HepG2 (cell line): ENCODE results near the gene SUSD3. TPM values are rescaled to one million over a fixed set of nuclear protein-coding genes. Genes with fewer than 3 reads are reported as not detected.

ENCODE experiments used
- ARNT2 ChIP-seq: sonication (generic); formaldehyde crosslinking; IDR thresholded peaks from 2 replicates; pipeline ENCODE4 v1.8.0; 2022; ENCODE audit warnings: mild to moderate bottlenecking, low read depth, missing genetic modification reagents, moderate library complexity
- GPN1 ChIP-seq: sonication (generic); formaldehyde crosslinking; IDR thresholded peaks from 2 replicates; pipeline ENCODE4 v1.5.1; 2020; ENCODE audit warnings: missing genetic modification reagents, borderline replicate concordance
- MTA3 ChIP-seq: sonication (generic); formaldehyde crosslinking; IDR thresholded peaks from 2 replicates; pipeline ENCODE4 v1.4.0; 2020; ENCODE audit warnings: missing genetic modification reagents
- MTF2 ChIP-seq: sonication (generic); formaldehyde crosslinking; IDR thresholded peaks from 2 replicates; pipeline ENCODE4 v1.5.0; 2020; ENCODE audit warnings: missing genetic modification reagents, borderline replicate concordance
- NRL ChIP-seq: sonication (generic); formaldehyde crosslinking; IDR thresholded peaks from 2 replicates; pipeline ENCODE4 v1.5.0; 2020; ENCODE audit warnings: missing genetic modification reagents, mild to moderate bottlenecking, moderate library complexity, borderline replicate concordance
- SATB2 ChIP-seq: sonication (generic); formaldehyde crosslinking; IDR thresholded peaks from 2 replicates; pipeline ENCODE4 v1.5.0; 2020; ENCODE audit warnings: missing genetic modification reagents
- SMARCE1 ChIP-seq: fragments of 450-650 bp; IDR thresholded peaks from 2 replicates; pipeline ENCODE4 v1.6.1; 2017; ENCODE audit warnings: borderline replicate concordance
- SOX5 ChIP-seq: IDR thresholded peaks from 2 replicates; pipeline ENCODE4 v1.6.1; 2016; ENCODE audit warnings: borderline replicate concordance
- TBX3 ChIP-seq: fragments of 450-650 bp; IDR thresholded peaks from 2 replicates; pipeline ENCODE4 v1.6.1; 2017; ENCODE audit warnings: antibody characterized with exemption, mild to moderate bottlenecking, inconsistent platforms, borderline replicate concordance
- TEAD2 ChIP-seq: sonication (generic); formaldehyde crosslinking; IDR thresholded peaks from 2 replicates; pipeline ENCODE4 v1.9.0; 2021; ENCODE audit warnings: missing genetic modification reagents
- ZFP82 ChIP-seq: sonication (generic); formaldehyde crosslinking; IDR thresholded peaks from 2 replicates; pipeline ENCODE4 v1.5.1; 2020; ENCODE audit warnings: mild to moderate bottlenecking, missing genetic modification reagents, borderline replicate concordance
- ZFP90 ChIP-seq: sonication (generic); formaldehyde crosslinking; IDR thresholded peaks from 2 replicates; pipeline ENCODE4 v1.8.0; 2022; ENCODE audit warnings: missing genetic modification reagents, mild to moderate bottlenecking, inconsistent platforms, borderline replicate concordance
- ZNF468 ChIP-seq: sonication (generic); formaldehyde crosslinking; IDR thresholded peaks from 2 replicates; pipeline ENCODE4 v1.8.0; 2022; ENCODE audit warnings: mild to moderate bottlenecking, moderate library complexity, missing genetic modification reagents
- ZNF678 ChIP-seq: sonication (generic); formaldehyde crosslinking; IDR thresholded peaks from 2 replicates; pipeline ENCODE4 v1.4.0; 2020; ENCODE audit warnings: mild to moderate bottlenecking, missing genetic modification reagents
- ZNF841 ChIP-seq: sonication (generic); formaldehyde crosslinking; IDR thresholded peaks from 2 replicates; pipeline ENCODE4 v1.8.1; 2023; ENCODE audit warnings: missing genetic modification reagents, borderline replicate concordance
- polyA plus RNA-seq, 8 experiments: library from polyadenylated mRNA; depleted of rRNA in 3 of 8; stranded (reverse) in 7 of 8; unstranded in 1 of 8; fragments of >200 nt; fragmentation: Illumina TruSeq in 4 of 8; extraction: Trizol in 4 of 8; gene quantifications; 2 replicates each; pipeline versions ENCODE4 v1.2.1 to v1.2.3, GENCODE V29; 2011 to 2016; ENCODE audit warnings: low read depth in 4 of 8, missing spikeins in 1 of 8, mixed read lengths in 1 of 8; ENCODE audit not compliant: insufficient read depth in 1 of 8
- total RNA-seq, 5 experiments: library from RNA; depleted of rRNA; stranded (reverse); fragments of >200 nt; fragmentation: Illumina TruSeq; extraction: Trizol; gene quantifications; 2 replicates each; pipeline ENCODE4 v1.2.3, GENCODE V29; 2016; ENCODE audit warnings: low read depth in 1 of 5
- TF ChIP-seq, protein P1 (sequence below): sonication (generic); formaldehyde crosslinking; IDR thresholded peaks from 2 replicates; pipeline ENCODE4 v1.4.0; 2020; ENCODE audit warnings: missing genetic modification reagents
- TF ChIP-seq, protein P2 (sequence below): sonication (generic); formaldehyde crosslinking; conservative IDR thresholded peaks from 2 replicates; pipeline ENCODE4 v1.8.1; 2023; ENCODE audit warnings: missing genetic modification reagents
- TF ChIP-seq, protein P3 (sequence below): sonication (generic); formaldehyde crosslinking; IDR thresholded peaks from 2 replicates; pipeline ENCODE4 v1.4.0; 2020; ENCODE audit warnings: mild to moderate bottlenecking, missing genetic modification reagents
- TF ChIP-seq, protein P4 (sequence below), 2 experiments: IDR thresholded peaks; 2 replicates each; pipeline ENCODE4 v1.6.1; 2011 to 2012; ENCODE audit warnings: low read length in 2 of 2, borderline replicate concordance in 1 of 2, low read depth in 1 of 2, mild to moderate bottlenecking in 1 of 2, moderate library complexity in 1 of 2

SUSD3 gene
- total and polyA plus RNA-seq, 2 of the 13 experiments (the other 11 are each of a cell fraction or from before 2014, with no cell fraction given) = 7.0 to 9.1 TPM

DNA sequence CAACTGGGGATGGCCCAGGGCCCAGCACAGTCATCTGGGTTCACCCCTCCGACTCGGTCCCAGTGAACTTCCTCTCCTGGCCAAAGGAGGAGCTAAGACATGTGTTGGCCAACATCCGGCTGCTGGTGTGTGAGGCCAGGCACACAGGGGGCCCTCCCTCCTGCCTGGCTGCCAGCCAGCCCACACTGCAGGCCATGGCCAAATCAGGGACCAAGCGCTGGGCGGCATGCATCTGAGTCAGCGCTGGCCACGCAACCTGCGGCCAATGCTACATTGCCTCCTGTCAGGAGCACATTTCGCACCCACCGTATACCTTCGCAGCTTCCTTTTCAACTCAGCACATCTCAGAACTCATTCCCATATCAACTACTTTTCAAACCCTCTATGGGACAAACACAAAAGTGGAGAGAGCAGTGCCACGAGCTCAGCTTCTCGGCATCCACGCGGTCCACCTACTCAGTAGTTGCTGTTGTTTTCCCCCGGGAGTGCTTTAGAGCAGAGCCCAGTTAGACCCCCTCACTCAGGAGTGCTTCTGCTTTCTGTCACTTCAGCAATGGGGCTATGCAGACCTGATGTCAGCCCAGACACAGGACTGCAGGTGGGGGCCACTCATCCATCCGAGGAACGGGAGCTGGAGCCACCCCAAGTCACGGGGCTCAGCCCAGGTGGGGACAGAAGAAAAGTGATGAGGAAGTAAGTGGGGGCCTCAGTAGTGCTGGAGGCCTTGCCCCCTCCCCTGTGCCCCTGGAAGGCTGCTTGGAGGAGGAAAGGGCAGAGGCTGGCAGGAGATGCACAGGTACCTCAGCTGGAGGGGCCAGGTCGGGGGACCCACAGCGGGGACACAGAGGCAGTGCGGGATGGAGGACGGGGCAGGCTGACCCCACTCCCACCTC, 61.7 kb downstream of the SUSD3 start (continued):
- TF ChIP-seq ZFP90 (CRISPR knock-in tag) (peak; percentile 95), TEAD2 (CRISPR knock-in tag) (no peak), ARNT2 (no peak), SOX5 (CRISPR knock-in tag) (peak; percentile 77), ZNF841 (CRISPR knock-in tag) (no peak), NRL (CRISPR knock-in tag) (peak; percentile 92), MTA3 (CRISPR knock-in tag) (no peak), ZFP82 (CRISPR knock-in tag) (no peak), MTF2 (no peak), ZNF468 (CRISPR knock-in tag) (no peak), ZNF678 (CRISPR knock-in tag) (no peak), TBX3 (0 out of 2 replicates have a peak, but pooled peaks have one; percentile 21), GPN1 (no peak), SATB2 (CRISPR knock-in tag) (no peak), SMARCE1 (no peak)
- TF ChIP-seq, protein P1, sequence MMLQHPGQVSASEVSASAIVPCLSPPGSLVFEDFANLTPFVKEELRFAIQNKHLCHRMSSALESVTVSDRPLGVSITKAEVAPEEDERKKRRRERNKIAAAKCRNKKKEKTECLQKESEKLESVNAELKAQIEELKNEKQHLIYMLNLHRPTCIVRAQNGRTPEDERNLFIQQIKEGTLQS = peak; percentile 89
- TF ChIP-seq, protein P2, sequence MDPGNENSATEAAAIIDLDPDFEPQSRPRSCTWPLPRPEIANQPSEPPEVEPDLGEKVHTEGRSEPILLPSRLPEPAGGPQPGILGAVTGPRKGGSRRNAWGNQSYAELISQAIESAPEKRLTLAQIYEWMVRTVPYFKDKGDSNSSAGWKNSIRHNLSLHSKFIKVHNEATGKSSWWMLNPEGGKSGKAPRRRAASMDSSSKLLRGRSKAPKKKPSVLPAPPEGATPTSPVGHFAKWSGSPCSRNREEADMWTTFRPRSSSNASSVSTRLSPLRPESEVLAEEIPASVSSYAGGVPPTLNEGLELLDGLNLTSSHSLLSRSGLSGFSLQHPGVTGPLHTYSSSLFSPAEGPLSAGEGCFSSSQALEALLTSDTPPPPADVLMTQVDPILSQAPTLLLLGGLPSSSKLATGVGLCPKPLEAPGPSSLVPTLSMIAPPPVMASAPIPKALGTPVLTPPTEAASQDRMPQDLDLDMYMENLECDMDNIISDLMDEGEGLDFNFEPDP (CRISPR knock-in tag) = no peak
- TF ChIP-seq, protein P3, sequence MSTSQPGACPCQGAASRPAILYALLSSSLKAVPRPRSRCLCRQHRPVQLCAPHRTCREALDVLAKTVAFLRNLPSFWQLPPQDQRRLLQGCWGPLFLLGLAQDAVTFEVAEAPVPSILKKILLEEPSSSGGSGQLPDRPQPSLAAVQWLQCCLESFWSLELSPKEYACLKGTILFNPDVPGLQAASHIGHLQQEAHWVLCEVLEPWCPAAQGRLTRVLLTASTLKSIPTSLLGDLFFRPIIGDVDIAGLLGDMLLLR (CRISPR knock-in tag) = peak; percentile 85; the same call in 1 of the 2 replicates
- TF ChIP-seq, protein P4, sequence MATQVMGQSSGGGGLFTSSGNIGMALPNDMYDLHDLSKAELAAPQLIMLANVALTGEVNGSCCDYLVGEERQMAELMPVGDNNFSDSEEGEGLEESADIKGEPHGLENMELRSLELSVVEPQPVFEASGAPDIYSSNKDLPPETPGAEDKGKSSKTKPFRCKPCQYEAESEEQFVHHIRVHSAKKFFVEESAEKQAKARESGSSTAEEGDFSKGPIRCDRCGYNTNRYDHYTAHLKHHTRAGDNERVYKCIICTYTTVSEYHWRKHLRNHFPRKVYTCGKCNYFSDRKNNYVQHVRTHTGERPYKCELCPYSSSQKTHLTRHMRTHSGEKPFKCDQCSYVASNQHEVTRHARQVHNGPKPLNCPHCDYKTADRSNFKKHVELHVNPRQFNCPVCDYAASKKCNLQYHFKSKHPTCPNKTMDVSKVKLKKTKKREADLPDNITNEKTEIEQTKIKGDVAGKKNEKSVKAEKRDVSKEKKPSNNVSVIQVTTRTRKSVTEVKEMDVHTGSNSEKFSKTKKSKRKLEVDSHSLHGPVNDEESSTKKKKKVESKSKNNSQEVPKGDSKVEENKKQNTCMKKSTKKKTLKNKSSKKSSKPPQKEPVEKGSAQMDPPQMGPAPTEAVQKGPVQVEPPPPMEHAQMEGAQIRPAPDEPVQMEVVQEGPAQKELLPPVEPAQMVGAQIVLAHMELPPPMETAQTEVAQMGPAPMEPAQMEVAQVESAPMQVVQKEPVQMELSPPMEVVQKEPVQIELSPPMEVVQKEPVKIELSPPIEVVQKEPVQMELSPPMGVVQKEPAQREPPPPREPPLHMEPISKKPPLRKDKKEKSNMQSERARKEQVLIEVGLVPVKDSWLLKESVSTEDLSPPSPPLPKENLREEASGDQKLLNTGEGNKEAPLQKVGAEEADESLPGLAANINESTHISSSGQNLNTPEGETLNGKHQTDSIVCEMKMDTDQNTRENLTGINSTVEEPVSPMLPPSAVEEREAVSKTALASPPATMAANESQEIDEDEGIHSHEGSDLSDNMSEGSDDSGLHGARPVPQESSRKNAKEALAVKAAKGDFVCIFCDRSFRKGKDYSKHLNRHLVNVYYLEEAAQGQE (IDR thresholded peaks at IDR 0.05; ENCODE audit: borderline replicate concordance in 1 of 2, low read depth in 1 of 2, low read length in 2 of 2) = no peak
